Measurements from ENCODE around the gene SNX18.

GRCh38 chr5:54515634-54516033, 1.9 kb upstream of the SNX18 start:
- TF ChIP-seq POLR2A (IDR thresholded peaks at IDR 0.05): no peak
- TF ChIP-seq POLR2AphosphoS5 (IDR thresholded peaks at IDR 0.05): no peak
